H1 (cell line): ENCODE results near the gene CTNNA3. TPM values are rescaled to one million over a fixed set of nuclear protein-coding genes. Genes with fewer than 3 reads are reported as not detected.
"Not testable (repeated sequence)": the region's sequence is repeated elsewhere in the genome, so short reads cannot be mapped to it uniquely, and the experiment has no call there.

Experiments
- CTCF ChIA-PET: fragments of 300-600 bp; sonication (Branson Sonifier 250); formaldehyde crosslinking; loops from one replicate; lab custom pipeline; 2021; ENCODE audit not compliant: partially characterized antibody; lab: Charles Lee
- POLR2A ChIA-PET: fragments of 300-600 bp; sonication (Branson Sonifier 250); formaldehyde crosslinking; loops from one replicate; lab custom pipeline; 2021; ENCODE audit warnings: inconsistent platforms; ENCODE audit not compliant: partially characterized antibody; lab: Charles Lee
- DNase-seq, 2 experiments: peaks; one replicate each; pipeline versions ENCODE4 v3.0.0 to v3.0.0-alpha.2; 2010 to 2022; ENCODE audit warnings: low spot score in 2 of 2, low read depth in 1 of 2, mixed read lengths in 1 of 2
- FAIRE-seq: peaks from 2 replicates; lab custom pipeline; 2011; peaks lifted over from hg19 to GRCh38; lab: Jason Lieb, UNC
- H2AFZ ChIP-seq: 2 replicates; pipeline ENCODE4 v1.8.1; 2012; ENCODE audit warnings: low read length, inconsistent platforms
- H2AK5ac ChIP-seq: 2 replicates; pipeline ENCODE4 v1.6.1; 2013; ENCODE audit warnings: low read depth, low read length
- H2BK120ac ChIP-seq: replicated peaks from 2 replicates; pipeline ENCODE3; 2013; ENCODE audit warnings: low read depth, low read length, inconsistent platforms
- H2BK12ac ChIP-seq: 2 replicates; pipeline ENCODE4 v1.6.1; 2013; ENCODE audit warnings: low read depth, low read length
- H2BK15ac ChIP-seq: 2 replicates; pipeline ENCODE4 v1.6.1; 2013; ENCODE audit warnings: low read length
- H2BK20ac ChIP-seq: 2 replicates; pipeline ENCODE4 v1.6.1; 2013; ENCODE audit warnings: low read length
- H2BK5ac ChIP-seq: 2 replicates; pipeline ENCODE4 v1.6.1; 2013; ENCODE audit warnings: low read depth, low read length
- H3K14ac ChIP-seq: 2 replicates; pipeline ENCODE4 v1.6.1; 2013; ENCODE audit warnings: inconsistent platforms; ENCODE audit not compliant: insufficient read length
- H3K18ac ChIP-seq: 2 replicates; pipeline ENCODE4 v1.6.1; 2013; ENCODE audit warnings: low read length; ENCODE audit errors: extremely low read depth
- H3K23ac ChIP-seq: 2 replicates; pipeline ENCODE4 v1.6.1; 2013; ENCODE audit warnings: inconsistent platforms; ENCODE audit not compliant: insufficient read length
- H3K23me2 ChIP-seq: 2 replicates; pipeline ENCODE4 v1.6.1; 2013; ENCODE audit warnings: low read depth, low read length
- H3K27ac ChIP-seq: 2 replicates; pipeline ENCODE4 v1.6.1; 2011; ENCODE audit warnings: low read depth, low read length, inconsistent platforms
- H3K27me3 ChIP-seq, 4 experiments: replicated peaks in 1 of 4; 1 replicate in 1 of 4; 2 replicates in 3 of 4; pipeline versions ENCODE4 v1.6.1 to v1.8.1; 2011 to 2013; ENCODE audit warnings: low read length in 3 of 4, mild to moderate bottlenecking in 3 of 4, inconsistent platforms in 2 of 4, mixed read lengths in 2 of 4, moderate library complexity in 1 of 4; ENCODE audit not compliant: control insufficient read depth in 3 of 4, insufficient read depth in 3 of 4; ENCODE audit errors: extremely low read depth in 1 of 4
- H3K36me3 ChIP-seq, 4 experiments: 2 replicates each; pipeline versions ENCODE4 v1.6.1 to v1.8.1; 2011 to 2013; ENCODE audit warnings: mild to moderate bottlenecking in 4 of 4, low read length in 3 of 4, moderate library complexity in 2 of 4, control low read depth in 1 of 4, inconsistent platforms in 1 of 4; ENCODE audit not compliant: insufficient read depth in 4 of 4, control insufficient read depth in 2 of 4
- H3K4ac ChIP-seq: replicated peaks from 2 replicates; pipeline ENCODE3; 2013; ENCODE audit warnings: low read length, low read depth, mixed read lengths, inconsistent platforms; ENCODE audit not compliant: insufficient read length
- H3K4me1 ChIP-seq, 4 experiments: replicated peaks in 1 of 4; 1 replicate in 1 of 4; 2 replicates in 3 of 4; pipeline versions ENCODE4 v1.6.1 to v1.8.1; 2011 to 2013; ENCODE audit warnings: low read length in 3 of 4, inconsistent platforms in 2 of 4, mixed read lengths in 1 of 4; ENCODE audit not compliant: insufficient read depth in 4 of 4, control insufficient read depth in 3 of 4
- H3K4me2 ChIP-seq, 2 experiments: 2 replicates each; pipeline versions ENCODE4 v1.6.1 to v1.8.1; 2011 to 2013; ENCODE audit warnings: low read depth in 2 of 2, low read length in 2 of 2, control low read depth in 1 of 2, inconsistent platforms in 1 of 2, mild to moderate bottlenecking in 1 of 2; ENCODE audit not compliant: insufficient read depth in 1 of 2
- H3K4me3 ChIP-seq, 4 experiments: fragments of 200-600, 300-600 bp in 1 of 4; sonication (generic), shearing (Covaris generic), sonication (Bioruptor Twin) in 1 of 4; 2 replicates each; pipeline versions ENCODE4 v1.5.1 to v1.8.1; 2011 to 2016; ENCODE audit warnings: low read length in 4 of 4, low read depth in 3 of 4, control low read depth in 2 of 4, inconsistent platforms in 2 of 4, mild to moderate bottlenecking in 2 of 4, mixed read lengths in 1 of 4, moderate library complexity in 1 of 4; ENCODE audit not compliant: insufficient read depth in 2 of 4; ENCODE audit errors: extremely low read depth in 1 of 4
- H3K56ac ChIP-seq: replicated peaks from 2 replicates; pipeline ENCODE3; 2013; ENCODE audit warnings: low read depth, mild to moderate bottlenecking, mixed read lengths, low read length, inconsistent platforms; ENCODE audit not compliant: insufficient read length
- H3K79me1 ChIP-seq: 2 replicates; pipeline ENCODE4 v1.6.1; 2013; ENCODE audit warnings: low read depth, low read length, control low read depth
- H3K79me2 ChIP-seq, 2 experiments: 2 replicates each; pipeline versions ENCODE4 v1.6.1 to v1.8.1; 2012 to 2013; ENCODE audit warnings: low read length in 2 of 2, mild to moderate bottlenecking in 2 of 2, inconsistent platforms in 1 of 2; ENCODE audit not compliant: insufficient read depth in 2 of 2, control insufficient read depth in 1 of 2
- H3K9ac ChIP-seq, 4 experiments: replicated peaks in 1 of 4; 1 replicate in 1 of 4; 2 replicates in 3 of 4; pipeline versions ENCODE4 v1.6.1 to v1.8.1; 2011 to 2013; ENCODE audit warnings: low read depth in 3 of 4, low read length in 3 of 4, control low read depth in 2 of 4, mild to moderate bottlenecking in 2 of 4, moderate library complexity in 2 of 4, inconsistent platforms in 1 of 4; ENCODE audit errors: extremely low read depth in 1 of 4
- H3K9me3 ChIP-seq, 2 experiments: 2 replicates each; pipeline versions ENCODE4 v1.6.1 to v1.8.1; 2012 to 2013; ENCODE audit warnings: mild to moderate bottlenecking in 2 of 2, moderate library complexity in 2 of 2, control low read depth in 1 of 2, inconsistent platforms in 1 of 2, low read depth in 1 of 2, low read length in 1 of 2, mixed read lengths in 1 of 2; ENCODE audit not compliant: insufficient read depth in 2 of 2
- H4K20me1 ChIP-seq, 2 experiments: replicated peaks in 1 of 2; 2 replicates each; pipeline versions ENCODE3 to v1.8.1; 2011 to 2013; ENCODE audit warnings: inconsistent platforms in 2 of 2, low read length in 2 of 2, mild to moderate bottlenecking in 1 of 2; ENCODE audit not compliant: insufficient read depth in 2 of 2, control insufficient read depth in 1 of 2
- H4K5ac ChIP-seq: 2 replicates; pipeline ENCODE4 v1.6.1; 2013; ENCODE audit warnings: low read length, low read depth, mixed read lengths, inconsistent platforms; ENCODE audit not compliant: insufficient read length
- H4K8ac ChIP-seq: 2 replicates; pipeline ENCODE4 v1.8.0; 2013; ENCODE audit warnings: mild to moderate bottlenecking, moderate library complexity, low read length, inconsistent platforms; ENCODE audit not compliant: insufficient read depth; ENCODE audit errors: extremely low read depth
- H4K91ac ChIP-seq: replicated peaks from 2 replicates; pipeline ENCODE3; 2013; ENCODE audit warnings: low read length, mixed read lengths, inconsistent platforms; ENCODE audit not compliant: insufficient read length
- WGBS, 2 experiments: shearing (Covaris generic) in 1 of 2; methylation state at CpG; one replicate each; pipeline versions ENCODE4 v1.1.6 to v1.1.7; 2013 to 2015; ENCODE audit warnings: low lambda C conversion rate in 2 of 2, mixed read lengths in 2 of 2, inconsistent platforms in 1 of 2, low coverage in 1 of 2, missing lambda C conversion rate in 1 of 2; ENCODE audit not compliant: insufficient replicate concordance in 2 of 2, insufficient coverage in 1 of 2, insufficient read length in 1 of 2; ENCODE audit errors: extremely low coverage in 1 of 2, missing lambda C conversion rate in 1 of 2; 5-methylcytosine and 5-hydroxymethylcytosine counted together
- polyA plus RNA-seq, 7 experiments: library from polyadenylated mRNA; depleted of rRNA in 3 of 7; stranded (reverse) in 5 of 7; unstranded in 2 of 7; fragments of >200 nt in 5 of 7; fragments of 200-250 nt in 2 of 7; gene quantifications; 1 replicate in 5 of 7; 2 replicates in 1 of 7; 4 replicates in 1 of 7; pipeline versions ENCODE4 v1.2.1 to v1.2.3, GENCODE V29; 2011 to 2013; ENCODE audit warnings: missing spikeins in 2 of 7, mixed read lengths in 2 of 7
- total RNA-seq: library from RNA; stranded (reverse); fragmentation: NEBNext Ultra II Directional; extraction: Animal tissue kit (Norgen Biotek cat#: 25700); gene quantifications from 2 replicates; pipeline ENCODE4 v1.2.1, GENCODE V29; 2021

Gene CTNNA3
- total and polyA plus RNA-seq, 2 of the 8 experiments (the other 6 are each of a cell fraction or from before 2014, with no cell fraction given), result 1.3 to 1.5 TPM

DNA sequence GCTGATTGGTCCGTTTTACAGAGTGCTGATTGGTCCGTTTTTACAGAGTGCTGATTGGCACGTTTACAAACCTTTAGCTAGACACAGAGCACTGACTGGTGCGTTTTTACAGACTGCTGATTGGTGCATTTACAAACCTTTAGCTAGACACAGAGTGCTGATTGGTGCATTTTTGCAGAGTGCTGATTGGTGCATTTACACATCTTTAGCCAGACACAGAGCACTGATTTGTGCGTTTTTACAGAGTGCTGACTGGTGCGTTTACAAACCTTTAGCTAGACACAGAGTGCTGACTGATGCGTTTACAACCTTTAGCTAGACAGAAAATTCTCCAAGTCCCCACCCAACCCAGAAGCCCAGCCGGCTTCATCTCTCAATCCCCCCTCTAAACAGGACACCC, 11.9 kb downstream of the CTNNA3 start:
- H2AK5ac ChIP-seq, H3K14ac ChIP-seq, H4K8ac ChIP-seq, H3K4me3 ChIP-seq, H3K56ac ChIP-seq, H3K4ac ChIP-seq, DNase-seq, FAIRE-seq, H2AFZ ChIP-seq, H3K4me1 ChIP-seq, H3K18ac ChIP-seq, POLR2A ChIA-PET, H4K91ac ChIP-seq, H3K79me2 ChIP-seq, H2BK12ac ChIP-seq, H2BK120ac ChIP-seq, H2BK5ac ChIP-seq, H3K9ac ChIP-seq, H3K23ac ChIP-seq, H3K4me2 ChIP-seq, H3K79me1 ChIP-seq, H3K23me2 ChIP-seq, H3K27me3 ChIP-seq, H3K36me3 ChIP-seq, H2BK15ac ChIP-seq, H3K27ac ChIP-seq, H2BK20ac ChIP-seq, H4K20me1 ChIP-seq, H4K5ac ChIP-seq: not testable (repeated sequence)
- peaks cover 17 to 18% of the 10 kb centered on the region in 2 experiments for H3K9me3 ChIP-seq
- WGBS, 2 experiments, result 92% methylated on average over 8 of the region's 8 CpGs; no CpG with 5 or more reads in 1 of the 2 experiments
- CTCF ChIA-PET, result interaction anchor here (0.7 to 1.7 kb wide), 8 partner anchors 8 to 256 kb away, joined by 3 to 8 read pairs (median 4); no protein-coding TSS in a partner anchor
